KBM-7 (cell line): ENCODE results near the gene CBX2.

Experiments used
- DNase-seq: peaks from one replicate; pipeline ENCODE4 v3.0.0-alpha.2; 2015
- in situ Hi-C: fragments of 300-500 bp; cut with MboI; formaldehyde crosslinking; loops from 2 replicates; pipeline ENCODE4 v1.14.3; 2020; ENCODE audit warnings: low sequenced_read_pairs, low pct_unique_long_range_greater_than_20kb, mixed read lengths

CBX2 gene

GRCh38 chr17:79784353-79785016, 6.5 kb downstream of the CBX2 start:
- DNase-seq: no peak
- in situ Hi-C loops: no loop called here

- no peak for DNase-seq
- in situ Hi-C loops: no loop called here
Measured at GRCh38 chr17:79785017-79785899, 7.3 kb downstream of the CBX2 start.

GRCh38 chr17:79785900-79786810, 8.2 kb downstream of the CBX2 start:
- in situ Hi-C loops: no loop called here
- DNase-seq: no peak

GRCh38 chr17:79786930-79787643, 9.1 kb downstream of the CBX2 start:
- DNase-seq: no peak
- in situ Hi-C loops: no loop called here

GRCh38 chr17:79788455-79788854, 10.5 kb downstream of the CBX2 start:
- in situ Hi-C loops: no loop called here
- no peak for DNase-seq

- no peak for DNase-seq
- in situ Hi-C loops: no loop called here
Measured at GRCh38 chr17:79788989-79789942, 11.3 kb downstream of the CBX2 start.

GRCh38 chr17:79789943-79790804, 12.2 kb downstream of the CBX2 start:
- peak; percentile 46 for DNase-seq
- in situ Hi-C loops: no loop called here

GRCh38 chr17:79790805-79791734, 13.1 kb downstream of the CBX2 start:
- no peak for DNase-seq
- in situ Hi-C loops: no loop called here

- no peak for DNase-seq
- in situ Hi-C loops: no loop called here
Measured at GRCh38 chr17:79791735-79792161, 13.8 kb downstream of the CBX2 start.

GRCh38 chr17:79792341-79792871, 14.5 kb downstream of the CBX2 start:
- no peak for DNase-seq
- in situ Hi-C loops: no loop called here

- in situ Hi-C loops: no loop called here
Measured at GRCh38 chr17:79792984-79793923, 15.3 kb downstream of the CBX2 start.

GRCh38 chr17:79793924-79794304, 16.0 kb downstream of the CBX2 start:
- DNase-seq: no peak
- in situ Hi-C loops: no loop called here

More at GRCh38 chr17:79792984-79793923, 15.3 kb downstream of the CBX2 start:
- no peak for DNase-seq

- no peak for DNase-seq
- in situ Hi-C loops: no loop called here
Measured at GRCh38 chr17:79794659-79795511, 16.9 kb downstream of the CBX2 start.
